HG02610 (cell line): ENCODE data around the gene TTLL9.
A peak's percentile ranks its signal among the peaks of the same experiment; 100 is the strongest.

Experiments
- ATAC-seq: cut with Tn5 transposase; IDR thresholded peaks from one replicate; pipeline ENCODE4 v1.9.1; 2021; ENCODE audit warnings: mild to moderate bottlenecking, moderate library complexity; ENCODE audit not compliant: unreplicated experiment

TTLL9 gene

GRCh38 chr20:31939661-31940060 lies 69.2 kb downstream of the TTLL9 start:
- ATAC-seq, result no peak

DNA sequence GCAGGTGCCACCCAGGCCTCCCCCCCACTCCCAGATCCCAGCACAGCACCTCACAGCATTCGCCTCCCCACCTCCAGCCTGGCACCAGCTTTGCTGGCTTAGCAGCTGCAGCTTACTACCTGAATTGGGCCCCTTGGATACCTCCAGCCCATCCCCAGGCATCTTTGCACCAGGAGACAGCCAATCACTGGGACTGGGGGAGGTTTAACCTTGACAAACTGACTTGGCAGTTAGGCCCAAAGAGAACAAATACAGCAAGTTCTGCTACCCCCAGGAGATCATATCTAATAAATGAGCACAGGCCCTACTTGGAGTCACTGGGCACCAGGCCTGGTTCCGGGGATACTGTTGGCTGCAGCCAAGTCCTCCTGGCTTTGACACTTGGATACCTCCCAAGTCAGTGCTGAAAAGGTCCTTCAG lies 72.6 kb downstream of the TTLL9 start:
- no peak for ATAC-seq

GRCh38 chr20:31945319-31945718 lies 74.9 kb downstream of the TTLL9 start:
- ATAC-seq, result no peak

DNA sequence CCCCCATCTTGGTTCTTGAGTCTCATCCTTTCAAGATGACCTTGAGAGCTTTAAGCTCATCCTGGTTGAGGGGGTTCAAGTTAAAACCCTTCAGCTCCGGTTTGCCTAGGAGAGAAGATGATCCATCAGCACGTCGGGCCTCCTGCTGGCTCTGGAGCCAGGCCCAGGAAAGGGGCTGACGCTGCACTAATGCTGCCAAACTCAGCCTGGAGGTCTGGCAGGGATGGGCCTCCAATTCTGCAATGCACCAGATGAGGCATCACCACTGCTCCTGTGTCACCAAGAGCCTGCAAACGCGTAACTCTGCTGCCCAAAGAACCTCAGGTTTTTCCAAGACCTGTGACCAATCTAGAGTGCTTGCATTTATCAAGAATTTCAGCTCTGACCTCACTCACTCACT lies 75.4 kb downstream of the TTLL9 start:
- ATAC-seq, result no peak

DNA sequence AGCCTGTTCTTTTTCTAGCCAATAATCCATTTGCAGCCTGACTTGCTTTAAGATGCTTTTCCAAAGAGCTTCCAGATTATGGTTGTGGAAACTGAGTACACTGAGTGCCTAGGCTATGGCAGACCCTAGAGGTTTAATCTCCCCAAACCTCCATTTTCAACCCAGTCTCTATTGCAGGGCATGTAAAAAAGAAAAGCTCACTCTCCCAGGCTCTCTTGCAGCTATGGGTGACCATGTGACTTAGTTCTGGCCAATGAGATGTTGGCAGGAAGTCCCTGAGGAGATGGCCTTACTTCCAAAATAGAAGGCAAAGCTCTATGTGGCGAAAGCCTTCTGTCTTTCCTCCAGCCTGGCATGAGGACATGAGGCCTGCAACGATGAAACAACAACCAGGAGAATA lies 77.6 kb downstream of the TTLL9 start:
- ATAC-seq, result no peak

GRCh38 chr20:31949877-31950646 lies 79.6 kb downstream of the TTLL9 start:
- ATAC-seq, result no peak

DNA sequence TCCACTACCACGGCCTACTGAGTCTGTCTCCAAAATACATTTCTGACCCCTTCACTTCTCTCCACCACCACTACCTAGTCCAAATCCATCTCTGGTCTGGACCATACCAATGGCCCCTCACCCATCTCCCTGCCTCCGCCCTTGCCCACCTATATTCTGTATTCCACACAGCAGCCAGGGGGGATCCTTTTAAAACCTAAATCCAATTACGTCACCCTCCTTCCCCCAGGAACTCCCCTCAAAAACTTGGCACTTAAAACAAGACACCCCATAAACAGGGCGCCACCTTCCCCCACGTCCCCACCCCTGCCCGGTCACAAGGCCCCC lies 80.7 kb downstream of the TTLL9 start:
- ATAC-seq, result no peak

GRCh38 chr20:31951530-31952453 lies 81.4 kb downstream of the TTLL9 start, which contains the start of gene PDRG1:
TSS of gene PDRG1 (minus strand) at chr20:31952046. CDS start at chr20:31951961, 85 bp downstream.
- peak; percentile 91 for ATAC-seq

GRCh38 chr20:31953556-31954148 lies 83.2 kb downstream of the TTLL9 start:
- no peak for ATAC-seq

DNA sequence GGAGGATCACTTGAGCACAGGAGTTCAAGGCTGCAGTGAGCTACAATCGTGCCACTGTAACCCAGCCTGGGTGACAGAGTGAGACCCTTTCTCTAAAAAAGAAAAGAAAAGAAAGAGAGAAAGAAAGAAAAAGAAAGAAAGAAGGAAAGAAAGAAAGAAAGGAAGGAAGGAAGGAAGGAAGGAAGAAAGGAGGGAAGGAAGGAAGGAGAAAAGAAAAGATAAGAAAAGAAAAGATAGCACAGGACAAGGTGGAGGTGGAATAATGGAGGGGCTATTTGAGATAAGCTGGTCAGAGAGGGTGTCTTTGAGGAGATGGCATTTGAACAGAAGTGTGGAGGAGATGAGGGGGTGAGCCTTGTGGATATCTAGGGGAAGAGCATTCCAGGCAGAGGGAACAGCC lies 84.1 kb downstream of the TTLL9 start:
- ATAC-seq, result no peak

GRCh38 chr20:31956556-31957526 lies 86.4 kb downstream of the TTLL9 start:
- no peak for ATAC-seq

DNA sequence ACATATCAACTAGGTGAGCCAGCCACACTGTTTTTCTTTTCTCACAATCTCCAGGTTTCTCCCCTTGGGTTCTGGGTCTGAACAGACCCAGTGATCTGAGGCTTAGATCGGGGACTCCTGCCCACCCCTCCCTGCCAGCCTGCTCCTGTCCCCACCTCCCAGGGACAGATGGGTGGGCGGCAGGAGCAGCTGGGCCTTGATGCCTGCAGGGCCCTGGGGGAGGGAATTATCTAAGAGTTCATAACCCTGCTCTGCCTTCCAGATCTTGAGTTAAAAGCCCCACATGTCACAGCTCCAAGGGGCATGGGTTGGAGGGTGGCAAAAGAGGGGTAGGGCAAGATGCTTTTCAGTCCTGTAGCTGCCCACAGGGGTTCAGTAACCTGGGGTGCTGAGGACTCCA lies 92.3 kb downstream of the TTLL9 start:
- ATAC-seq, result no peak

- no peak for ATAC-seq
Observed at GRCh38 chr20:31963889-31964288, 93.5 kb downstream of the TTLL9 start.

GRCh38 chr20:31966991-31967655 lies 96.7 kb downstream of the TTLL9 start:
- no peak for ATAC-seq

DNA sequence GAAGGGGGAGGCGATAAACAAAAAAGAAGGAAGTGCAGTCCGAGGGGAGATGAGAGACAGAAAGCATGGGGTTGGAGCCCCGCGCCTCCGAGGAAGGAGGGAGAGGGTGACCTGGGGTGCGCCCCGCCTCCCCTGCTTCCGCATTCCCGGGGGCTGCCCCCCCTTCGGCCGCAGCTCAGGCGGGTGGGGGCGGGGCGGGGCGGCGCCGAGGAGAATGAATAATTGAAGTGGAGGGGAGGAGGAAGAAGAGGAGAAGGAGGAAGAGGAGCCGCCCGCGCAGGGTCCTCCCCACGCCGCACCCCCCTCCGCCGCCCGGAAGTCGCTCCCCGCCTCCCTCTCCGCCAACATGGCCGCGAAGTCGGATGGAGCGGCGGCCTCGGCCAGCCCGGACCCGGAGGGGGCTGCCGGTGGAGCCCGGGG lies 97.4 kb downstream of the TTLL9 start, which contains the start of gene XKR7:
XKR7 (plus strand) TSS at position 322 of the 420 bp plus-strand sequence; CDS start at position 347, 25 bp downstream.
- ATAC-seq, result no peak

DNA sequence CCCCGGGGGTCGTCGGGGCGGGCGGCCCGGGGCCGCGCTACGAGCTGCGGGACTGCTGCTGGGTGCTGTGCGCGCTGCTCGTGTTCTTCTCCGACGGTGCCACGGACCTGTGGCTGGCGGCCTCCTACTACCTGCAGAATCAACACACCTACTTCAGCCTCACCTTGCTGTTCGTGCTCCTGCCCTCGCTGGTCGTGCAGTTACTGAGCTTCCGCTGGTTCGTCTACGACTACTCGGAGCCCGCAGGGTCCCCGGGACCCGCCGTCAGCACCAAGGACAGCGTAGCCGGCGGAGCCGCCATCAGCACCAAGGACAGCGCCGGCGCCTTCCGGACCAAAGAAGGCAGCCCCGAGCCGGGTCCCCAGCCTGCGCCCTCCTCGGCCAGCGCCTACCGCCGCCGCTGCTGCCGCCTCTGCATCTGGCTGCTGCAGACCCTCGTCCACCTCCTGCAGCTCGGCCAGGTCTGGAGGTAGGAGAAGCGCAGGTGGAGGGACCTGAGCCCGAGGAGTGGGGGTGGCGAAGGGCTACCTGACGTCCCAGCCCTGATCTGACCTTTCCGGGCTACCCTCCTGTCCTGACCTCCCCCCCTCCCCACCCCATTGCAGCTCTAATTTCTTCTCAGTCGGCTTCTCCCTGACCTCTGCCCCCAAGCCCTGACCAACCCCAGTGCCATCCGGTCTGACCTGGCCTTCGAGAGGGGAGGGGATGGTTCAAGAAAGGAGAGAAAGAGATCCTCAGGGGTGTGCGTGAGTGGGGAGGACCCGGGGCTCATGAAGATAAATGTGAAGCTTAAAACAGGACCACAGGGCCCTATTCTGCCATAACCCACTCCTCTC lies 98.1 kb downstream of the TTLL9 start:
- ATAC-seq, result no peak

- ATAC-seq, result no peak
Observed at GRCh38 chr20:31969991-31970390, 99.6 kb downstream of the TTLL9 start.

DNA sequence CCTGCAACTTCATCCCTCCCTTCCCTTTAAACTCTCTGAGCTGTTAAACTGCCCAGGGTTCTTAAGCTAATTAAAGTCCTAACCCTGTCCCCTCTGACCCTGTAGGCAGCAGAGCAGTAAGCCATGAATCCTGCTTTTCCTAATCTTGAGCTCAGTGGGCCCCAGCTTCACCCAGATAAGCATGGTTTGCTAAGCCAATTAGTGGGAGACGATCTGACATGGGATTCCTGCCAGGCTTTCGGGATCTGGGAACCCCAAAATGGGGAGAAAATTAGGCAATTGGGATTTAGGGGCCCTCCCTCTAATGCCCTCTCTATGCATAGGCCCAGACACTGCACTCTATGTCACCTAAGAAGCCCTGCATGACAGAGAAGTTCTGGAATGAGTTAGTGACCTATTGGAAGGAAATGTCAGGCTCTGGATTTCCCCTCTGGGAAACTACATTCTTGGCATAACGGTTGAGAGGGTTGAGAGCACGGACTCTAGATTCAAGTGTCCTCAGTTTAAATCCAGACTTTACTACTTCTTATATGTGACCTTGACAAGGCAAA lies 102.1 kb downstream of the TTLL9 start:
- no peak for ATAC-seq

- no peak for ATAC-seq
Observed at GRCh38 chr20:31974296-31974695, 103.9 kb downstream of the TTLL9 start.
